Measurements from ENCODE around the gene CEBPG.

DNA sequence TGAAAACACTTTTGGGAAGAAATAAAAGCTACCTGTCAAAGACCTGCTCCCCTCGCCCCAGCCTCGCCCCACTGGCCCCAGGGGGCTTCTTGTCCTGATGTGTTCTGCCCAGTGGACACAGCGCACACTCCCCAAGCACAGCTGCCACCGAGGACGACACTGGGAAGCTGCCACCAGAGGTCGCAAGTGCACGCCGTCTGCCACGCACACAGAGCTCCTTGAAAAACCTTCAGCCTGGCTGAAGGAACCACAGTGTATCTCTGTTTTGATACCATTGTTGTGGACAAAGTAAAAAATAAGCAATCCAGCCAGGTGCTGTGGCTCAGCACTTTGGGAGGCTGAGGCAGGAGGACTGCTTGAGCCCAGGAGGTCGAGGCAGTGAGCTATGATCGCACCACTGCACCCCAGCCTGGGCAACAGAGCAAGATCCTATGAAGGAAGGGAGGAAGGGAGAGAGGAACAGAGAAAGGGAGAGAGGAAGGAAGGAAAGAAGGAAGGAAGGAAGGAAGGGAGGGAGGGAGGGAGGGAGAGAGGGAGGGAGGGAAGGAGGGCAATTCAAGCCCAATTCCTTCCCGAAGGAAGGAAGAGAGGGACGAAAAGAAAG is 57.3 kb downstream of the CEBPG start:
- TF ChIP-seq, protein P1, sequence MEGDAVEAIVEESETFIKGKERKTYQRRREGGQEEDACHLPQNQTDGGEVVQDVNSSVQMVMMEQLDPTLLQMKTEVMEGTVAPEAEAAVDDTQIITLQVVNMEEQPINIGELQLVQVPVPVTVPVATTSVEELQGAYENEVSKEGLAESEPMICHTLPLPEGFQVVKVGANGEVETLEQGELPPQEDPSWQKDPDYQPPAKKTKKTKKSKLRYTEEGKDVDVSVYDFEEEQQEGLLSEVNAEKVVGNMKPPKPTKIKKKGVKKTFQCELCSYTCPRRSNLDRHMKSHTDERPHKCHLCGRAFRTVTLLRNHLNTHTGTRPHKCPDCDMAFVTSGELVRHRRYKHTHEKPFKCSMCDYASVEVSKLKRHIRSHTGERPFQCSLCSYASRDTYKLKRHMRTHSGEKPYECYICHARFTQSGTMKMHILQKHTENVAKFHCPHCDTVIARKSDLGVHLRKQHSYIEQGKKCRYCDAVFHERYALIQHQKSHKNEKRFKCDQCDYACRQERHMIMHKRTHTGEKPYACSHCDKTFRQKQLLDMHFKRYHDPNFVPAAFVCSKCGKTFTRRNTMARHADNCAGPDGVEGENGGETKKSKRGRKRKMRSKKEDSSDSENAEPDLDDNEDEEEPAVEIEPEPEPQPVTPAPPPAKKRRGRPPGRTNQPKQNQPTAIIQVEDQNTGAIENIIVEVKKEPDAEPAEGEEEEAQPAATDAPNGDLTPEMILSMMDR (IDR thresholded peaks at IDR 0.05), result peak; percentile 49 to 73 (median 62)
- TF ChIP-seq POLR2A (IDR thresholded peaks at IDR 0.05), result no peak
